ENCODE results near the gene SBF2.

The SBF2 gene

GRCh38 chr11:9956483-9956882, 337.5 kb downstream of the SBF2 start:
- Histone ChIP-seq H3K23ac (ENCODE audit: low read length) (no peak overlapping the region), H3K9ac (ENCODE audit: low read length) (no peak overlapping the region), H3K27me3 (ENCODE audit: insufficient read depth, low read length, poor library complexity) (no peaks in the 10 kb centered on the region), H2BK120ac (ENCODE audit: low read depth, low read length) (no peak overlapping the region), H2BK5ac (ENCODE audit: low read length) (no peak overlapping the region), H2AK5ac (ENCODE audit: low read length) (no peak overlapping the region), H4K5ac (ENCODE audit: low read length) (no peak overlapping the region), H2BK15ac (replicated peaks; ENCODE audit: low read depth) (no peak overlapping the region), H3K4me2 (ENCODE audit: low read length) (no peak overlapping the region), H3K79me2 (ENCODE audit: control insufficient read depth, insufficient read depth, low read length) (no peaks in the 10 kb centered on the region), H3K4me3 (ENCODE audit: low read length) (no peak overlapping the region), H3K56ac (ENCODE audit: low read length) (no peak overlapping the region), H3K4me1 (ENCODE audit: control insufficient read depth, low read depth, low read length) (no peaks in the 10 kb centered on the region), H3K79me1 (ENCODE audit: low read length) (no peaks in the 10 kb centered on the region), H3K27ac (ENCODE audit: low read depth, low read length) (no peak overlapping the region), H4K8ac (ENCODE audit: low read depth, low read length) (no peak overlapping the region), H3K36me3 (ENCODE audit: control insufficient read depth, insufficient read depth, low read length) (no peaks in the 10 kb centered on the region), H3K4ac (ENCODE audit: low read depth, low read length) (no peak overlapping the region), H3K18ac (ENCODE audit: low read length) (no peak overlapping the region)
- no peak for DNase-seq
- WGBS (ENCODE audit: extremely low coverage, insufficient coverage, low lambda C conversion rate): no CpG with 5 or more reads among the region's 2 CpGs

GRCh38 chr11:9955391-9955790, 338.6 kb downstream of the SBF2 start:
- no peak overlapping the region for H2AK5ac ChIP-seq (ENCODE audit: low read length)
- H4K8ac ChIP-seq (ENCODE audit: low read depth, low read length): no peak overlapping the region
- no peak overlapping the region for H2BK15ac ChIP-seq (replicated peaks; ENCODE audit: low read depth)
- no peaks in the 10 kb centered on the region for H3K4me1 ChIP-seq (ENCODE audit: control insufficient read depth, low read depth, low read length)
- H3K79me1 ChIP-seq (ENCODE audit: low read length): no peaks in the 10 kb centered on the region
- no peak for DNase-seq
- H3K27ac ChIP-seq (ENCODE audit: low read depth, low read length): no peak overlapping the region
- H3K27me3 ChIP-seq (ENCODE audit: insufficient read depth, low read length, poor library complexity): no peaks in the 10 kb centered on the region
- H3K36me3 ChIP-seq (ENCODE audit: control insufficient read depth, insufficient read depth, low read length): no peaks in the 10 kb centered on the region
- no peak overlapping the region for H2BK5ac ChIP-seq (ENCODE audit: low read length)
- H3K79me2 ChIP-seq (ENCODE audit: control insufficient read depth, insufficient read depth, low read length): no peaks in the 10 kb centered on the region
- H3K18ac ChIP-seq (ENCODE audit: low read length): no peak overlapping the region
- WGBS (ENCODE audit: extremely low coverage, insufficient coverage, low lambda C conversion rate): no CpG with 5 or more reads among the region's 1 CpG
- H3K23ac ChIP-seq (ENCODE audit: low read length): no peak overlapping the region
- no peak overlapping the region for H3K4me2 ChIP-seq (ENCODE audit: low read length)
- no peak overlapping the region for H3K4me3 ChIP-seq (ENCODE audit: low read length)
- H2BK120ac ChIP-seq (ENCODE audit: low read depth, low read length): no peak overlapping the region
- no peak overlapping the region for H3K9ac ChIP-seq (ENCODE audit: low read length)
- no peak overlapping the region for H3K4ac ChIP-seq (ENCODE audit: low read depth, low read length)
- H4K5ac ChIP-seq (ENCODE audit: low read length): no peak overlapping the region
- H3K56ac ChIP-seq (ENCODE audit: low read length): no peak overlapping the region

GRCh38 chr11:9953994-9954626, 339.9 kb downstream of the SBF2 start:
- H2AK5ac ChIP-seq (ENCODE audit: low read length): no peak overlapping the region
- H3K27me3 ChIP-seq (ENCODE audit: insufficient read depth, low read length, poor library complexity): no peaks in the 10 kb centered on the region
- no peak overlapping the region for H3K23ac ChIP-seq (ENCODE audit: low read length)
- WGBS (ENCODE audit: extremely low coverage, insufficient coverage, low lambda C conversion rate): no CpG with 5 or more reads among the region's 3 CpGs
- no peak overlapping the region for H3K4ac ChIP-seq (ENCODE audit: low read depth, low read length)
- no peak overlapping the region for H3K4me3 ChIP-seq (ENCODE audit: low read length)
- no peak overlapping the region for H2BK120ac ChIP-seq (ENCODE audit: low read depth, low read length)
- H3K36me3 ChIP-seq (ENCODE audit: control insufficient read depth, insufficient read depth, low read length): no peaks in the 10 kb centered on the region
- no peak overlapping the region for H3K56ac ChIP-seq (ENCODE audit: low read length)
- H2BK15ac ChIP-seq (replicated peaks; ENCODE audit: low read depth): no peak overlapping the region
- no peaks in the 10 kb centered on the region for H3K79me1 ChIP-seq (ENCODE audit: low read length)
- DNase-seq: no peak
- H3K9ac ChIP-seq (ENCODE audit: low read length): no peak overlapping the region
- no peak overlapping the region for H3K4me2 ChIP-seq (ENCODE audit: low read length)
- H4K5ac ChIP-seq (ENCODE audit: low read length): no peak overlapping the region
- no peaks in the 10 kb centered on the region for H3K79me2 ChIP-seq (ENCODE audit: control insufficient read depth, insufficient read depth, low read length)
- no peak overlapping the region for H3K27ac ChIP-seq (ENCODE audit: low read depth, low read length)
- H3K4me1 ChIP-seq (ENCODE audit: control insufficient read depth, low read depth, low read length): no peaks in the 10 kb centered on the region
- H4K8ac ChIP-seq (ENCODE audit: low read depth, low read length): no peak overlapping the region
- H2BK5ac ChIP-seq (ENCODE audit: low read length): no peak overlapping the region
- no peak overlapping the region for H3K18ac ChIP-seq (ENCODE audit: low read length)

- DNase-seq: no peak
- Histone ChIP-seq H3K27ac (ENCODE audit: low read depth, low read length) (no peak overlapping the region), H2BK120ac (ENCODE audit: low read depth, low read length) (peak overlapping the region; percentile 45), H3K56ac (ENCODE audit: low read length) (no peak overlapping the region), H2BK15ac (replicated peaks; ENCODE audit: low read depth) (no peak overlapping the region), H3K4me3 (ENCODE audit: low read length) (no peak overlapping the region), H3K4me1 (ENCODE audit: control insufficient read depth, low read depth, low read length) (no peaks in the 10 kb centered on the region), H3K79me1 (ENCODE audit: low read length) (no peaks in the 10 kb centered on the region), H3K4me2 (ENCODE audit: low read length) (no peak overlapping the region), H2BK5ac (ENCODE audit: low read length) (no peak overlapping the region), H3K79me2 (ENCODE audit: control insufficient read depth, insufficient read depth, low read length) (no peaks in the 10 kb centered on the region), H4K8ac (ENCODE audit: low read depth, low read length) (peak overlapping the region; percentile 2), H3K18ac (ENCODE audit: low read length) (peak overlapping the region; percentile 3), H3K36me3 (ENCODE audit: control insufficient read depth, insufficient read depth, low read length) (no peaks in the 10 kb centered on the region), H4K5ac (ENCODE audit: low read length) (no peak overlapping the region), H3K9ac (ENCODE audit: low read length) (no peak overlapping the region), H3K4ac (ENCODE audit: low read depth, low read length) (peak overlapping the region; percentile 12), H2AK5ac (ENCODE audit: low read length) (no peak overlapping the region), H3K23ac (ENCODE audit: low read length) (no peak overlapping the region), H3K27me3 (ENCODE audit: insufficient read depth, low read length, poor library complexity) (no peaks in the 10 kb centered on the region)
- no CpG with 5 or more reads among the region's 3 CpGs for WGBS (ENCODE audit: extremely low coverage, insufficient coverage, low lambda C conversion rate)
Measured at GRCh38 chr11:9952511-9953196, 341.4 kb downstream of the SBF2 start.

DNA sequence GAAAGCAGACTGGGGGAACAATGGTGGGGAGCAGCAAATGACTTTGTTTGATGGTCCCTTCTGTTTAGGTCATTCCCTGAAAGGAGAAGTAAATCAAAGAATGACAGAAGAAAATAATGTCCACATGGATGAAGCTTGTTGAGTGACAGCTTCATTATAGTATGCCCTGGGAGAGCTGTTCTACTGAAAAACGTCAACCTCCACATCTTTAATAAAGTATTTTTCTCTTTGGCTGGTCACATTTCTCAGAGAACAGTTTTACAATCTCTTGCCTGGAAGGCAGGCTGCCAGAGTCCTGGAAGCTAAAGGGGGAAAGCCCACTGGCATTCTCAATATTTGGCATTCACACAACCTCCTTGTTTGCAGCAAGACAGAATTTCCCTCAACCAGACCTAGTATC, 342.2 kb downstream of the SBF2 start:
- Histone ChIP-seq H2BK5ac (ENCODE audit: low read length) (no peak overlapping the region), H3K4me3 (ENCODE audit: low read length) (no peak overlapping the region), H2BK120ac (ENCODE audit: low read depth, low read length) (no peak overlapping the region), H3K18ac (ENCODE audit: low read length) (peak overlapping the region; percentile 3), H2AK5ac (ENCODE audit: low read length) (no peak overlapping the region), H3K79me1 (ENCODE audit: low read length) (no peaks in the 10 kb centered on the region), H3K79me2 (ENCODE audit: control insufficient read depth, insufficient read depth, low read length) (no peaks in the 10 kb centered on the region), H2BK15ac (replicated peaks; ENCODE audit: low read depth) (no peak overlapping the region), H3K23ac (ENCODE audit: low read length) (no peak overlapping the region), H4K8ac (ENCODE audit: low read depth, low read length) (no peak overlapping the region), H3K36me3 (ENCODE audit: control insufficient read depth, insufficient read depth, low read length) (no peaks in the 10 kb centered on the region), H3K56ac (ENCODE audit: low read length) (no peak overlapping the region), H3K27me3 (ENCODE audit: insufficient read depth, low read length, poor library complexity) (no peaks in the 10 kb centered on the region), H3K4me1 (ENCODE audit: control insufficient read depth, low read depth, low read length) (no peaks in the 10 kb centered on the region), H3K27ac (ENCODE audit: low read depth, low read length) (no peak overlapping the region), H4K5ac (ENCODE audit: low read length) (no peak overlapping the region), H3K4me2 (ENCODE audit: low read length) (no peak overlapping the region), H3K9ac (ENCODE audit: low read length) (no peak overlapping the region), H3K4ac (ENCODE audit: low read depth, low read length) (no peak overlapping the region)
- no peak for DNase-seq
- no CpG with 5 or more reads among the region's 1 CpG for WGBS (ENCODE audit: extremely low coverage, insufficient coverage, low lambda C conversion rate)

GRCh38 chr11:9950462-9950861, 343.6 kb downstream of the SBF2 start:
- H2BK120ac ChIP-seq (ENCODE audit: low read depth, low read length): no peak overlapping the region
- H3K18ac ChIP-seq (ENCODE audit: low read length): no peak overlapping the region
- H3K9ac ChIP-seq (ENCODE audit: low read length): no peak overlapping the region
- no peak for DNase-seq
- H3K79me2 ChIP-seq (ENCODE audit: control insufficient read depth, insufficient read depth, low read length): no peaks in the 10 kb centered on the region
- H4K5ac ChIP-seq (ENCODE audit: low read length): no peak overlapping the region
- no peaks in the 10 kb centered on the region for H3K27me3 ChIP-seq (ENCODE audit: insufficient read depth, low read length, poor library complexity)
- H2BK15ac ChIP-seq (replicated peaks; ENCODE audit: low read depth): no peak overlapping the region
- no peak overlapping the region for H2BK5ac ChIP-seq (ENCODE audit: low read length)
- no peak overlapping the region for H3K4ac ChIP-seq (ENCODE audit: low read depth, low read length)
- no peaks in the 10 kb centered on the region for H3K79me1 ChIP-seq (ENCODE audit: low read length)
- H3K27ac ChIP-seq (ENCODE audit: low read depth, low read length): no peak overlapping the region
- no peak overlapping the region for H3K56ac ChIP-seq (ENCODE audit: low read length)
- H3K23ac ChIP-seq (ENCODE audit: low read length): no peak overlapping the region
- no peaks in the 10 kb centered on the region for H3K36me3 ChIP-seq (ENCODE audit: control insufficient read depth, insufficient read depth, low read length)
- H3K4me3 ChIP-seq (ENCODE audit: low read length): no peak overlapping the region
- no peak overlapping the region for H4K8ac ChIP-seq (ENCODE audit: low read depth, low read length)
- WGBS (ENCODE audit: extremely low coverage, insufficient coverage, low lambda C conversion rate): no CpG with 5 or more reads among the region's 3 CpGs
- H3K4me2 ChIP-seq (ENCODE audit: low read length): no peak overlapping the region
- H3K4me1 ChIP-seq (ENCODE audit: control insufficient read depth, low read depth, low read length): no peaks in the 10 kb centered on the region
- H2AK5ac ChIP-seq (ENCODE audit: low read length): no peak overlapping the region
